Right lobe of liver (tissue), 6 donors: ENCODE results near the gene EBP. TPM values are rescaled to one million over a fixed set of nuclear protein-coding genes. Genes with fewer than 3 reads are reported as not detected.

Source experiments
- ATAC-seq, 4 donors: fragments of 200-7000 bp; cut with Tn5 transposase; one replicate each; pipeline ENCODE4 v1.9.1; 2020; ENCODE audit warnings: mild to moderate bottlenecking in 4 of 4, moderate library complexity in 4 of 4
- DNase-seq, 3 donors: peaks; one replicate each; pipeline ENCODE4 v3.0.0-alpha.2; 2020
- H3K27ac ChIP-seq, 3 donors: fragments of 200-600 bp; one replicate each; pipeline ENCODE4 v1.8.0; 2022
- H3K27me3 ChIP-seq, 2 donors: fragments of 200-600 bp; one replicate each; pipeline ENCODE4 v1.8.0; 2022
- H3K36me3 ChIP-seq, 4 donors: fragments of 200-600 bp; sonication (generic) in 1 of 4; one replicate each; pipeline versions ENCODE4 v1.5.1 to v1.8.0; 2017 to 2022; ENCODE audit warnings: control low read depth in 1 of 4
- H3K4me1 ChIP-seq, 4 donors: fragments of 200-600 bp; sonication (generic) in 1 of 4; one replicate each; pipeline versions ENCODE4 v1.5.1 to v1.8.0; 2017 to 2022; ENCODE audit warnings: control low read depth in 1 of 4
- H3K4me3 ChIP-seq, 3 donors: fragments of 200-600 bp; one replicate each; pipeline ENCODE4 v1.8.0; 2022
- H3K9me3 ChIP-seq, 4 donors: fragments of 200-600 bp; sonication (generic) in 1 of 4; one replicate each; pipeline versions ENCODE4 v1.5.1 to v1.8.0; 2017 to 2022; ENCODE audit warnings: control low read depth in 1 of 4
- POLR2A ChIP-seq: fragments of 450-650 bp; IDR thresholded peaks from one replicate; pipeline ENCODE4 v1.6.1; 2017; ENCODE audit warnings: antibody characterized with exemption, mild to moderate bottlenecking
- WGBS: methylation state at CpG from one replicate; pipeline ENCODE4 v1.1.6; 2018; ENCODE audit warnings: low coverage, low lambda C conversion rate; ENCODE audit not compliant: insufficient coverage; ENCODE audit errors: missing lambda C conversion rate; 5-methylcytosine and 5-hydroxymethylcytosine counted together
- intact Hi-C, 2 donors: fragments of 100-400 bp; cut with DNase I; formaldehyde crosslinking; loops; one replicate each; pipeline versions ENCODE4 v1.11.2 to v1.14.1; 2022
- total RNA-seq, 6 experiments: library from RNA; depleted of rRNA in 2 of 6; stranded (reverse); fragments of >200 nt in 2 of 6; fragmentation: NEBNext Ultra II Directional in 3 of 6; extraction: Animal tissue kit (Norgen Biotek cat#: 25700) in 3 of 6; gene quantifications; one replicate each; pipeline versions ENCODE4 v1.1.0 to v1.2.4, GENCODE V29; 2016 to 2023
- TF ChIP-seq, protein P1 (sequence below), 4 donors: fragments of 200-600 bp in 3 of 4; fragments of 450-650 bp in 1 of 4; IDR thresholded peaks; one replicate each; pipeline versions ENCODE4 v1.5.1 to v1.8.0; 2016 to 2022; ENCODE audit warnings: antibody characterized with exemption in 4 of 4, mild to moderate bottlenecking in 2 of 4
- donor health status: DM: no; HTN: yes; CAD: no.
- donor health status: DM: no; HTN: no; CAD: no.
- donor health status: DM: no; HTN: no; CAD: no.
- donor health status: DM: no; HTN: yes; CAD: no.
- donor health status: DM: no; HTN: yes; CAD: no.

EBP gene
- total RNA-seq, 6 experiments from 2014 or later = 150 to 276 (median 225) TPM

DNA sequence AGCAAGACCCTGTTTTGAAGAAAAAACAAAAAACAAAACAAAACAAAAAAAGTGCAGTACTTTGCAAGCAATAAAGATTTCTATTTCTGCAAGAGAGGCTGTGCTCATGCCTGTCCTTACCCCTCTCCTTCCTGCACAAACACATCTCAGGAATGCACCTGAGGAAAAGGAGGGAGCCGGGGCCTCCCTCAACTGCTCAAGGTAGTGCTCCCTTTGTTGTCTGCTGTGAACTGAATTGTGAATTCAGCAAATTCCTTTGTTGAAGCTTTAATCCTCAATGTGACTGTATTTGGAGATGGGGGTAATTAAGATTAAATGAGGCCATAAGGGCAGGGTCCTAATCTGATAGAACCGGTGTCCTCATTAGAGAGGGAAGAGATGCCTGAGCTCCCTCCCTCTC, 31.7 kb upstream of the EBP start:
- intact Hi-C loops = no loop called here
- WGBS = 75% methylated on average over 2 of the region's 2 CpGs
- TF ChIP-seq POLR2A = no peak
- TF ChIP-seq, protein P1, sequence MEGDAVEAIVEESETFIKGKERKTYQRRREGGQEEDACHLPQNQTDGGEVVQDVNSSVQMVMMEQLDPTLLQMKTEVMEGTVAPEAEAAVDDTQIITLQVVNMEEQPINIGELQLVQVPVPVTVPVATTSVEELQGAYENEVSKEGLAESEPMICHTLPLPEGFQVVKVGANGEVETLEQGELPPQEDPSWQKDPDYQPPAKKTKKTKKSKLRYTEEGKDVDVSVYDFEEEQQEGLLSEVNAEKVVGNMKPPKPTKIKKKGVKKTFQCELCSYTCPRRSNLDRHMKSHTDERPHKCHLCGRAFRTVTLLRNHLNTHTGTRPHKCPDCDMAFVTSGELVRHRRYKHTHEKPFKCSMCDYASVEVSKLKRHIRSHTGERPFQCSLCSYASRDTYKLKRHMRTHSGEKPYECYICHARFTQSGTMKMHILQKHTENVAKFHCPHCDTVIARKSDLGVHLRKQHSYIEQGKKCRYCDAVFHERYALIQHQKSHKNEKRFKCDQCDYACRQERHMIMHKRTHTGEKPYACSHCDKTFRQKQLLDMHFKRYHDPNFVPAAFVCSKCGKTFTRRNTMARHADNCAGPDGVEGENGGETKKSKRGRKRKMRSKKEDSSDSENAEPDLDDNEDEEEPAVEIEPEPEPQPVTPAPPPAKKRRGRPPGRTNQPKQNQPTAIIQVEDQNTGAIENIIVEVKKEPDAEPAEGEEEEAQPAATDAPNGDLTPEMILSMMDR (IDR thresholded peaks at IDR 0.05) = no peak

DNA sequence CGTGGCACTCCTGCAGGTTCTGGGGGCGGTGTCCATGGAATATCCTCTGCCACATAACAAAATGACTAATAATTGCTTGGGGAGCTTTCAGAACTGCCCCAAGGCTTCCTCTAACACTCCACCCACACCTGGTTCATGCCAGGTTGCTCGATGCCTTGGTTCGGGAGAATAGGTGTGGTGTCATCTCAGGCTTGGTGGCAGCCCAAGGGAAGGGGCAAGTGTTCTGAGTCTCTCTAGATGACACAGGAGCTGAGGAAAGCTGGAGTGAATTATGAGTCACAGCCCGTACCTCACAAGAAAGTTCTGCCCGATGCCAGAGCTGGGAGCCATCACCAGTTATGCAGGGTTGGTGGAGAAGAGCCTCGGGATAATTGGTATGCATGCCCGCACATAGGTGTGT, 30.9 kb upstream of the EBP start:
- Histone ChIP-seq H3K9me3 (no peaks in the 10 kb centered on the region), H3K27me3 (no peaks in the 10 kb centered on the region), H3K27ac (no peak overlapping the region), H3K4me3 (no peak overlapping the region), H3K4me1 (no peaks in the 10 kb centered on the region), H3K36me3 (no peaks in the 10 kb centered on the region)
- ATAC-seq = no peak
- 50% methylated on average over 2 of the region's 8 CpGs for WGBS
- intact Hi-C loops = no loop called here
- DNase-seq = peak in 1 of 3 donors; percentile 13
- TF ChIP-seq, protein P1 (IDR thresholded peaks at IDR 0.05) = no peak
- TF ChIP-seq POLR2A = no peak

More for the DNA sequence above, 31.7 kb upstream of the EBP start:
- DNase-seq (no peak), ATAC-seq (no peak)
- Histone ChIP-seq H3K4me3 (no peak overlapping the region), H3K9me3 (no peaks in the 10 kb centered on the region), H3K27me3 (no peaks in the 10 kb centered on the region), H3K27ac (no peak overlapping the region), H3K36me3 (no peaks in the 10 kb centered on the region), H3K4me1 (no peaks in the 10 kb centered on the region)

DNA sequence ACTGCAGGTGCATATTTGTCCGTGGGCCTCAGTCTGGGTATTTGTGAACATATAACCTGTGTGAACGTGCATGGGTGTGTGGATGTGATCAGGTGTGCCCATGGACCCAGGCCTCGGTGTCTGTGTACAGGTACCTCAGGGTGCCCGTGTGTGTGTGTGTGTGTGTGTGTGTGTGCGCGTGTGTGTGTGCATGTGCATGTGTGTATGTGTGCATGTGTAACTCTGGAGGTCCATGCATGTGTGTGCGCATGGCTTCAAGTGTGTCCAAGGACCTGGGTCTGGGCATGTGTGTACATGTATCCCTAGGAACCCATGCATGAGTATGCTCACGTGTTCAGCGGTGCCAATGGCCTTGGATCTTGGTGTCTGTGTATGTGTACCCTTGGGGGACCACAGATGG, 29.8 kb upstream of the EBP start:
- WGBS = 100% methylated on average over 1 of the region's 9 CpGs
- H3K4me1 ChIP-seq = no peaks in the 10 kb centered on the region
- H3K27me3 ChIP-seq = no peaks in the 10 kb centered on the region
- ATAC-seq (no peak), DNase-seq (peak in 1 of 3 donors; percentile 27)
- H3K4me3 ChIP-seq = no peak overlapping the region
- H3K36me3 ChIP-seq = no peaks in the 10 kb centered on the region
- intact Hi-C loops = no loop called here
- no peaks in the 10 kb centered on the region for H3K9me3 ChIP-seq
- no peak overlapping the region for H3K27ac ChIP-seq
- TF ChIP-seq, protein P1 (IDR thresholded peaks at IDR 0.05) = no peak
- no peak for TF ChIP-seq POLR2A

DNA sequence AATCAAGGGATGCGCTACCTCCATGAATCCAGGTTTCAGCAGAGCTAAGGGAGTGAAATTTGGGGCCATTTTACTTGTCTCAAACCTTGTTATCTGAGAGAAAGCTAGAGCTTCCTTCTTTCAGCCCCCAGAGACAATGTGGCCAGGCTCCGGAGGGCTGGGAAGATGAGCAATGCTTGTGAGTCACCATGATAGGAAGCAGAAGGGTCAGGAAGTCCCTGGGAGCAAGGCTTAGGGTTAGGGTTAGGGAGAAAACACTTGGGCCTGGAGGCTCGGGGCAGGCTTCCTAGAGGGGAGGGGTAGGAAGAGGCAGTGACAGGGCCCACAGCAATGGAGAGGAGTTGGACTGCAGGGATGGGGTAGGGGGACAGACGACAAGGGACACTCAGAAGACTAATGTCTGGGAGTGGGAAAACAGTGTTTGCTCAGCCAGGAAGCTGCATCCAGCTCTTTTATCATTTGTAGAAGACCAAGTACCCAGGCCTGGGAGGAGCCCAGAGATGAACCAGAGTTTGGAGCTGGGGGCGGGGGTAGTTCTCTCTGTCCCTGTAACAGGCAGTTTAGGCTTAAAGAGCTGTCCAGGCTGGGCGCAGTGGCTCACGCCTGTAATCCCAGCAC, 29.2 kb upstream of the EBP start:
- no peak overlapping the region for H3K4me3 ChIP-seq
- ATAC-seq (peak in 2 of 4 donors; percentile 45 to 54), DNase-seq (peak in 1 of 3 donors; percentile 27)
- TF ChIP-seq POLR2A = no peak
- TF ChIP-seq, protein P1 (IDR thresholded peaks at IDR 0.05) = no peak
- no peaks in the 10 kb centered on the region for H3K36me3 ChIP-seq
- intact Hi-C loops = no loop called here
- no peaks in the 10 kb centered on the region for H3K27me3 ChIP-seq
- no peaks in the 10 kb centered on the region for H3K4me1 ChIP-seq
- H3K27ac ChIP-seq = no peak overlapping the region
- 53% methylated on average over 3 of the region's 7 CpGs for WGBS
- no peaks in the 10 kb centered on the region for H3K9me3 ChIP-seq
